Effector CD4-positive, alpha-beta T cell (primary cell): ENCODE data around the gene DNAH17.

Experiments
- DNase-seq: peaks from one replicate; pipeline ENCODE4 v3.0.0-alpha.2; 2020

DNAH17 gene

DNA sequence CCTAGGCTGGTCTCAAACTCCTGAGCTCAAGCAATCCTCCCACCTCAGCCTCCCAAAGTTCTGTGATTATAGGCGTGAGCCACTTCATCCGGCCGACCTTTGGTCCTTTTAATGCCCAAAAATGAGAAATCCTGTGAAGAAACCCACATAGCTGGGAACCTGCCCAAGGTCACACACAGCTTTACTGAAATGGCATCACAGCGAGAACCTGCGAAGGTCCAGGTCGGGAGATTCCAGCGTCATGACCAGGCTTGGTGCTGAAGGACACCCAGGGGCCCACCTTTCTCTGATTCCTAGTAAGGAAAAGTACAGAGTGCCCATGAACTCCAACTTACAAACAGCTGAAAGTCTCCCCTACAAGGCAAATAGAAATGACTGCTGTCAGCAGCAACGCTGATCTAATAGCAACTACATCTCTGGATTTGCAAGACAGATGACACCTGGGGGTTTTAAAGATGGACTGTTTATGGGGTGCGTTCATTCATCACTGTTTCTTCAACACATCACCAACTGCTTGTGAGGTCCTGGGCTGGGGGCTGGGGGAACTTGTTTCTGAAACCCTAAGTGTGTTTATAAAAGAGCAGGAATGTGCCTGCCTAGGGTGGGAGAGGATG, 24.5 kb upstream of the DNAH17 start:
- no peak for DNase-seq

- DNase-seq, result no peak
Measured at GRCh38 chr17:78600181-78600721, 23.1 kb upstream of the DNAH17 start.

- no peak for DNase-seq
Measured at GRCh38 chr17:78599419-78599818, 22.2 kb upstream of the DNAH17 start.

- DNase-seq, result no peak
Measured at GRCh38 chr17:78598013-78598471, 20.8 kb upstream of the DNAH17 start.

DNA sequence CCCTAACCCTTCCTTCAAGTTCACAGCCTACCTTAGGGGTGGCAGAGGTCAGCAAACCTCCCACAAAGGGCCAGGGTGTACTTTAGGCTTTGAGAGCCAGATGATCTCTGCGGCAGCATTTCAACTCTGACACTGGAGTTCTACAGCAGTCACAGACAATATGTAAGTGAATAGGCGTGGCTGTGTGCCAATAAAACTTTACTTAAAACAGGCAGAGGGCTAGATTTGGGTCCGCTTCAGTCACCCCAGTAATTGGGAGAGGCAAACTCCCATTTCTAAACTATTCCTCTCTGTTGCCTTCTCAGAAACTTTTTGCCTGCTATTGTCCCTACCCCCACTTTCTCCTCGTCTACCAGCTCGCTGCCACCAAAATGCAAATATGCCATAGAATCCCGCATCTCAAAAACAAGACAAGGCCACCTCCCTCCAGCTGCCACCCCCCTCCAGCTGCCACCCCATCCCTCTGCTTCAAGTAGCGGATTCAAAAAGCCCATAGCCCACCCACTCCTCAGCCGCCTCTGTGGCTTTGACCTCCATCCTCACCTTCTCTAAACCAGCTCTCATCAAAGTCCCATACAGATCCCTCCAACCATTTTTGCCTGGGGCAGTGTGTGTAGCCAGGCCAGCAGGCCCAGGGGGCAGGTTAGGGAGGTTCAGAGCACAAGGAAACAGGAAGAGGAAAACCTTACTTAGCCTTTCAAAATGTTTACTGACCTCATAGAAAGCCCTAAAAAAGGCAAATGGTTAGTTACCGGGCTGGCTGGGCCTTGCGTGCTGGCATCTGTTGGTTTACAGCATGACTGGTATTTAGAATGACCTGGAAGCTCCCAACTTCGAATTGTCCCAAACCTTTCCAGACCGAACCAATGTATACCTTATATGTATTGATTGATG, 19.9 kb upstream of the DNAH17 start:
- no peak for DNase-seq

- no peak for DNase-seq
Measured at GRCh38 chr17:78595135-78595810, 18.1 kb upstream of the DNAH17 start.

DNA sequence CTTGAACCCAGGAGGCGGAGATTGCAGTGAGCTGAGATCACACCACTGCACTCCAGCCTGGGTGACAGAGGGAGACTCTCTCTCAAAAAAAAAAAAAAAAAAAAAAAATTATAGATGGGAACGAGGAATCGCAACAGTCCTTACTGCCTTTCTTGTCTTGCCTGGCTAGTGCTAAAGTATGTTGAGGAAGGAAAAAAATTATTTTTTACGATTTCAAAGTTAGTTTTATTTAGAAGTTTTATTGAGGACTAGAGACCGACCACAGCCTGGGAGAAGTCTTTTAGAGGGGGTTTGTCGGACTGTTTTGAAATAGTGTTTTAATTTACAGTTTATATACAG, 15.8 kb upstream of the DNAH17 start:
- no peak for DNase-seq

GRCh38 chr17:78591263-78591671, 14.1 kb upstream of the DNAH17 start:
- DNase-seq, result no peak

- DNase-seq, result no peak
Measured at GRCh38 chr17:78589885-78590284, 12.7 kb upstream of the DNAH17 start.

DNA sequence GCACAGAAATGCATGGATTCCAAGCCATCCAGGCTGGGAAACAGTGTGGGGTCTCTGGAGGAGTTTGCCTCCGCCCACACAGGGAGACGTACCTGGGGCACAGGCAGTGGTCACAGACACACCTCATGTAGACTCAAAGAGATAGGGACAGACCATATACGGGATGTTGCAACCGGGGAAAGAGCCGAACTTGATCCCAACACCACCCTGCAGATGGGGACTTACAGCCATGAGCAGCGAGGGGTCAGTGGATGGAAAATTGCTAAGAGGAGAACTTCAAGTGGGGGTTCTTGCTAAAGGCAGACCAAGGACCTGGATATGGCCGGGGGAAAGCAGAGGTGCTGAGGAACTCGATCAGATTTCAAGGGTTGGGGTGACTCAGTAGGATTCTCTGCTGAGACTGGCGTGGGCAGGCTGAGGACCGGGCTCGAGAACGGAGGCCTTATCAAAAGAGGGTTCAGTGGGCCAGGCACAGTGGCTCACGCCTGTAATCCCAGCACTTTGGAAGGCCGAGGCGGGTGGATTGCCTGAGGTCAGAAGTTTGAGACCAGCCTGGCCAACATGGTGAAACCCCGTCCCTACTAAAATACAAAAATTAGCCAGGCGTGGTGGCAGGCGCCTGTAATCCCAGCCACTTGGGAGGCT, 12.0 kb upstream of the DNAH17 start:
- DNase-seq, result no peak

DNA sequence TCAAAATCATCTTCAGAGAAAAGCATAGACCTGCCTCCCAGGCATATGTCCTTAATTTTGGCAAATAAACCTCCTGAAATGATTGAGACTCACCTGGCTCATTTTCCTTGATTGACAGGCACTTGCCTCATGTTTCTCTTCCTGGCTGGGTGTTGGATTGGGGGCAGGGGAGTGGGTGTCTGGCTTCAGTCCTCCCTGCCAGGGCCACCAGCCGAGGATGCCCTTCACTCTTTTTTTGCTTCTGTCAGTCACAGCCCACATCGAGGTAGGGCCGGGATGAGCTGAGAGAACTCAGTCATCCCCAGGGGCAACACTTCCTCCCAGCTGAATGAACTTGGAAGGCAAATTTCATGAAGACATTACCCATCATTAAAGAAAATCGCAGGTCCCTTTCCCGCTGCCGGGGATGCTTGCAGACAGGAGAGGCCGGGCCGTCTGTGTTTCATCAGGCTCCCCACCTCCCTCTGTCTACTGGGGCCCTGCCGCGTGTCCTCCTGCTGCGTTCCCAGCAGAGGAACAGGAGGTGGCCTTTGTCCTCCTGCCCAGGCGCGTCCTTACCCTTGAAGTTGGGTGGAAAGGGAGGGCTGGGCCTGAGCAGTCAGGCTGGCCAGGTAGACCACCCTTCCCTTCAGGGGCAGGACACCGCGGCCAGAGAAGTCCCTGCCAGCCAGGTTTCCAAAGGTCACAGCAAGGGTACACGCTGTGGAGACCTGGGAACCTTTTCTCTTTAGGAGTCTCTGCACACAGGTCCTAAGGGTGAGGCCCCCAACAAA, 11.2 kb upstream of the DNAH17 start:
- no peak for DNase-seq

DNA sequence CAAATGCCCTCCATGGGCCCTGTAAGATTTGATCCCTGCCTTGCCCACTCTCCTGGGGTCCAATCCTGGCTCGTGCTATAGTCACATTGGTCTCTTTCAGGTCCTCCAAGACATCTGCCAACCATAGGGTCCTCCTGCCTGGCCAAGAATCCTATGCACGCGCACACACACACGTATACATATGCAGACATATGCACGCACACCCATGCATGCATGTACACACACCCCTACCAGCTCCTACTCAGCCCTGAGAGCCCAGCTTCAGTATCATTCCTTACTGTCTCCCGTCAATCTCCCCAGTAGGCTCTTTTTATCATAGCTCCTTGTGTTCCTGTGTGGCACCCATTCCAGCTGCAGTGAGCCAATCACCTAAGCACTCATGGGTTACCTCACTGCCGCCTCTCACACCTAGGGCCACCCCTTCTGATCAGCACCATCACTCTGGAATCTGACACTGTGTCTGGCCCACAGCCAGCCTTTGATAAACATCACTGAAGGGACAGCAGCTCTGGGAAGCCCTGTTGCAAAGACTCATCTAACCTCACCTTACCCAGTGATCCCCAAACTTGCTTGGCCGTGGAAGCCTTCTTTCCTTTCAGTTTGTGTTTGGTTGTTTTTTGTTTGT, 7.9 kb upstream of the DNAH17 start:
- DNase-seq, result no peak

DNA sequence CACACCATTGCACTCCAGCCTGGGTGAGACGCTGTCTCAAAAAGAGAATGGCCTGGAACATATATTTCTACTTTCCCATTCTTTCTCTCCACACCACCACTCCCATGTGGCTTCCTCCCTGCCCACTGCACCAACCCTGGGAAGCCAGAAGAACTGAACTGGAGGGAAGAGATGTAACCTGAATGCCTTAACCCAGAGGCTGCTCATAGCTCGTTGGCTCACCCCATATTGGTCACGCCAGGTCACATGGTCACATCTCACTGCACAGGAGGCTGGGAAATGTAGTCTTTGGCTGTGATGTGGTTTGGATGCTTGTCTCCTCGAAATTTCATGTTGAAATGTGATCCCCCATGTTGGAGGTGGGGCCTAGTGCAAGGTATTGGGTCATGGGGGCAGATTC, 5.9 kb upstream of the DNAH17 start:
- DNase-seq, result no peak

- DNase-seq, result no peak
Measured at GRCh38 chr17:78581304-78581703, 4.1 kb upstream of the DNAH17 start.

DNA sequence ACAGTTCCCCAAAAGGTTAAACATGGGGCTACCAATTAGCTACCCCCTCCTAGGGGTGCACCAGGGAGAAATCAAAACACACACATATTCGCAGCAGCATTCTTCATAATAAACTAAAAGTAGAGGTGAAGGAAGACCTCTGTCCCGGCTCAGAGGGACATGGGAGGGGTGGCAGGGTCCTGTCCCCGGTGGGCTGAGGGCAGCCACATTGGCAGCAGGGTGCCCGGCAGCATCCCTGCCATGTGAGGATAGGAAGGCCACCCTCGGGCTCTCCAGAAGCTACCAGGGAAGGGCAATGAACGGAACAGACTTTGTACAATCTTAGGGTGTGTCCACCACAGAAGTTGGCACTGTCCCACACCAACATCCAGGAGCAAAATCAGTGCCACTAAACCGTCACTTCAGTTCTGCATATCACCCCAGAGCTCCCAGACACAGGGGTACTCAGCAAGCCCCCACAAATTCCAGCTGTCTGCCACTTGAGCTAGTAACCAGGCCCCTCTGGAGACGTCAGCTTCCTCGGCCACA, 3.1 kb upstream of the DNAH17 start:
- no peak for DNase-seq

DNA sequence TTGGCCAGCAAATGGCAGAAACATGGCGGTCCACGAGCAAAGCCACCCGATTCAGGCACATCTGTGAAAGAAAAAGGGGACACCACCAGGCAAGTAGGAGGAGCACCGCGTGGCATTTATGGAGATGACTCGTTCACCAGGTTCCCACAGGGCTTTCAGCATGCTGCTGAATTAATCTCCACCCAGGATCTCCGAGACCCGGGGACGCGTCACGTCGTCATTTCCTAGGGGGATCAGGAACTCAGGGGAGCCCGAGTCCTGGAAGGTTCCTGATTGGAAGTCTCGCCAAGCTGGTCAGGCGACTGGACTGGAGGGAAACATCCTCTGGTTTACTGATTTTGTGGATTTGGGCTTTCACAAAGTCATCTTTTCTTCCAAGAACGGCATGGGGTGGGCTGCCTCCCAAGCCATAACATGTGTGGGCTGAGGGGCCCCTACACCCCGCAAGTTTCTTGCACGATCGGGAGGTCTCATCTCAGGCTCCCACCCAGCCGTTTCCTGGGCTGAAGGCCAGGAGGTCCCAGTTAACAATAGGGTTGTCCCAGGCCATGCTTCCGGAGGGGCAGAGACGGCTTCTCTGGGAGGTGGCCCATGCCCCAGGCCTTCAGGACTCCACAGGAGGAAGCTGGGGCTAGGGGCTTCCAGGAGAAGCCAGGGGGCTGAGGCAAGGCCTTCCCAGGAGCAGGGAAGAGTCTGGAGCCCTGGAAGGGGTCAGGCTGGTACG, 645 bp downstream of the DNAH17 start:
- DNase-seq, result no peak

DNA sequence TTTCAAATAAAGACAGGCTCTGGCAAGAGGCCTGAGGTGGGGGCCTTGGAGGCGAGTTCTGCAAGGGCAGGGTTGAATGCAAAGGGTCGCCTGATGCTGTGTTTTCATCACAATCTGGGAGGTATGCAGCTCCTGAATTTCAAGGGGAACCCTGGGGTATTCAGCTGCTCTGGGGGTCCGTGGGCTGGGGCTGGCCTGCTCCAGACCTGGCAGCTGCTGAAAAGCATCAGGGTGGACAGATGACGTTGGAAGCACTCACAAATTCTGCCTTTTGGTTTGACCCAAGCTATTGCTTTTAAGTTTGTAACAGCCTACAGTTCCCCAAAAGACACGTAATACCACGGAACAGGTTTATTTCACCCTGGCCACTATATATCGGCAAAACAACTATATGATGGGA, 1.3 kb downstream of the DNAH17 start:
- DNase-seq, result no peak

GRCh38 chr17:78575340-78575739, 1.9 kb downstream of the DNAH17 start:
- DNase-seq, result no peak

DNA sequence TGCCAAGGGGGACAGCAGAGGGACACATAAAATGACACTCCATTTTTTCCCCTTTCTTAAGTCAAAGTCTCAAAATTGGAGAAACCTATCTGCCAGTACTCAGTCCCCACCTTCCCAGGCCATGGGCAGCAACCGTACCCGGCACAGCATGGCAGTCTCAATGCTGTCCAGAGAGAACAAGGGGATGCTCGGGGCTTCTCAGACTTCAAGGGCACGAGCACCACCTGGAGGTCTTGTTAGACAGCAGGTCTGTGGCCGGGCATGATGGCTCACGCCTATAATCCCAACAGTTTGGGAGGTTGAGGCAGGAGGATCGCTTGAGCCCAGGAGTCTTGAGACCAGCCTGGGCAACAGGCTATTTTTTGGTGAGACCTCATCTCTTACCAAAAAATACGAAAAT, 3.2 kb downstream of the DNAH17 start:
- no peak for DNase-seq
